ENCODE measurements around the gene MACF1. TPM values are rescaled to one million over a fixed set of nuclear protein-coding genes. Genes with fewer than 3 reads are reported as not detected.

The MACF1 gene
- total RNA-seq, 1 experiment from 2014 or later, result 189 TPM

DNA sequence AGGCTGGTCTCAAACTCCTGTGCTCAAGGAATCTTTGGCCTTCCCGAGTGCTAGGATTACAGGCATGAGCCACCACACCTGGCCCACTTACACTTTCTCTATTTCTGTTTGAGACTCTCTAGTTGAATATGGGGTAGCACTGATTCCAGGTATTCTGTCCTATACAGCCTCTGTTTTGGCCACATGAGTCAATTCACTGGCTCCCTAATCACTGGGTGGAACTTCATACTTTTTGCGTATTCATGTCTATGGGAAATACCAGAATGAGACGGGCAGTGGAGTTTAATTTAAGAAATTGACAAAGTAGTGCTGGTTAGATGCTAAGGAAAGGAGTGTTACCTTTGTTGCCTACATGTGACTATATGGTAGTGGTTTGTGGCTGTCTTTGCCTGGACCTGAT lies 35.5 kb downstream of the MACF1 start:
- no peak overlapping the region for H3K27ac ChIP-seq
- no peaks in the 10 kb centered on the region for H3K36me3 ChIP-seq (ENCODE audit: low read depth)
- no peaks in the 10 kb centered on the region for H3F3A ChIP-seq (ENCODE audit: insufficient read depth, low read depth)
- H3K9me2 ChIP-seq (ENCODE audit: insufficient read depth), result no peaks in the 10 kb centered on the region
- no TSS peak for BruUV-seq (replicated peaks)
- no peak overlapping the region for H3K4me2 ChIP-seq
- H4K20me1 ChIP-seq (ENCODE audit: insufficient read depth), result no peaks in the 10 kb centered on the region
- H3K79me2 ChIP-seq (ENCODE audit: low read depth), result no peaks in the 10 kb centered on the region
- ChIA-PET CTCF (no interaction called here), POLR2A (ENCODE audit: unreplicated experiment) (no interaction called here)
- no peaks in the 10 kb centered on the region for H3K9me3 ChIP-seq (ENCODE audit: insufficient read depth, low read depth)
- TF ChIP-seq EZH2 (IDR thresholded peaks at IDR 0.05; ENCODE audit: low read depth) (no peak), CTCF (conservative IDR thresholded peaks at IDR 0.05) (no peak)
- intact Hi-C loops (cut with micrococcal nuclease; ENCODE audit: unreplicated experiment), result no loop called here
- H2AFZ ChIP-seq, result no peak overlapping the region
- no peaks in the 10 kb centered on the region for H3K27me3 ChIP-seq (ENCODE audit: insufficient read depth, low read depth)
- DNase-seq, result no peak
- H3K4me1 ChIP-seq (replicated peaks; ENCODE audit: insufficient read depth), result no peaks in the 10 kb centered on the region
- H3K4me3 ChIP-seq, result no peak overlapping the region

DNA sequence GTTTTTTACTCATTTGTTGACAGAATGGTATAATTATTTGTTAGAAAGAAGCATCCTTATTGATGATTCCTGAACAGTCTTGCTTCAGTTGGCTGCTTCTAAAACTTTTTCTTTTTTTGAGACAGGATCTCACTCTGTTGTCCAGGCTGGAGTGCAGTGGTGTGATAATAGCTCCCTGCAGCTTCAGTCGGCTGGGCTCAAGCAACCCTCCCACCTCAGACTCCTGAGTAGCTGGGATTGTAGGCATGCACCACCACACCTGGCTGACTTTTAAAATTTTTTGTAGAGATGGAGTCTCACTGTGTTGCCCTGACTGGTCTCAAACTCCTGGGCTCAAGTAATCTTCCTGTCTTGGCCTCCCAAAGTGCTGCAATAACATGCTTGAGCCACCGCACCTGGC lies 38.8 kb downstream of the MACF1 start:
- ChIA-PET CTCF (no interaction called here), POLR2A (ENCODE audit: unreplicated experiment) (no interaction called here)
- no peaks in the 10 kb centered on the region for H3K79me2 ChIP-seq (ENCODE audit: low read depth)
- no peak for DNase-seq
- no peak overlapping the region for H3K4me2 ChIP-seq
- H3K4me3 ChIP-seq, result no peak overlapping the region
- H3K36me3 ChIP-seq (ENCODE audit: low read depth), result no peaks in the 10 kb centered on the region
- BruUV-seq (replicated peaks), result no TSS peak
- H3K27ac ChIP-seq, result no peak overlapping the region
- no peaks in the 10 kb centered on the region for H3K27me3 ChIP-seq (ENCODE audit: insufficient read depth, low read depth)
- no peak overlapping the region for H2AFZ ChIP-seq
- intact Hi-C loops (cut with micrococcal nuclease; ENCODE audit: unreplicated experiment), result no loop called here
- no peaks in the 10 kb centered on the region for H3K9me3 ChIP-seq (ENCODE audit: insufficient read depth, low read depth)
- TF ChIP-seq CTCF (conservative IDR thresholded peaks at IDR 0.05), result no peak
- no peak for TF ChIP-seq EZH2 (IDR thresholded peaks at IDR 0.05; ENCODE audit: low read depth)
- H3F3A ChIP-seq (ENCODE audit: insufficient read depth, low read depth), result no peaks in the 10 kb centered on the region
- no peaks in the 10 kb centered on the region for H3K4me1 ChIP-seq (replicated peaks; ENCODE audit: insufficient read depth)
- H3K9me2 ChIP-seq (ENCODE audit: insufficient read depth), result no peaks in the 10 kb centered on the region
- no peaks in the 10 kb centered on the region for H4K20me1 ChIP-seq (ENCODE audit: insufficient read depth)

GRCh38 chr1:39250460-39251240 lies 46.2 kb downstream of the MACF1 start:
- H3K4me2 ChIP-seq, result no peak overlapping the region
- ChIA-PET POLR2A (ENCODE audit: unreplicated experiment) (interaction anchor here (0.7 kb wide), 1 partner anchor 210 kb away, joined by 4 read pairs; no protein-coding TSS in a partner anchor), CTCF (interaction anchor here (0.6 to 0.7 kb wide), 2 partner anchors 17 to 188 kb away, joined by 3 read pairs; no protein-coding TSS in a partner anchor)
- no peaks in the 10 kb centered on the region for H3K79me2 ChIP-seq (ENCODE audit: low read depth)
- H4K20me1 ChIP-seq (ENCODE audit: insufficient read depth), result no peaks in the 10 kb centered on the region
- H2AFZ ChIP-seq, result no peak overlapping the region
- no peak for DNase-seq
- no peak overlapping the region for H3K4me3 ChIP-seq
- BruUV-seq (replicated peaks), result no TSS peak
- 0 out of 2 replicates have a peak, but pooled peaks cover 6% of the 10 kb centered on the region for H3K9me2 ChIP-seq (ENCODE audit: insufficient read depth)
- no peaks in the 10 kb centered on the region for H3K9me3 ChIP-seq (ENCODE audit: insufficient read depth, low read depth)
- 0 out of 2 replicates have a peak, but pooled peaks cover 5% of the 10 kb centered on the region for H3K4me1 ChIP-seq (replicated peaks; ENCODE audit: insufficient read depth)
- no peak for TF ChIP-seq EZH2 (IDR thresholded peaks at IDR 0.05; ENCODE audit: low read depth)
- no peak for TF ChIP-seq CTCF (conservative IDR thresholded peaks at IDR 0.05)
- H3K27ac ChIP-seq, result no peak overlapping the region
- H3K36me3 ChIP-seq (ENCODE audit: low read depth), result no peaks in the 10 kb centered on the region; the same call in 1 of the 2 replicates
- no peaks in the 10 kb centered on the region for H3K27me3 ChIP-seq (ENCODE audit: insufficient read depth, low read depth)
- no peaks in the 10 kb centered on the region for H3F3A ChIP-seq (ENCODE audit: insufficient read depth, low read depth)
- intact Hi-C loops (cut with micrococcal nuclease; ENCODE audit: unreplicated experiment), result loop anchor here (10.0 kb wide), 1 partner anchor 116 kb away; no protein-coding TSS in a partner anchor

Data from PC-9 (cell line).